Fibroblast of lung (primary cell): ENCODE measurements around the gene TUBD1. TPM values are rescaled to one million over a fixed set of nuclear protein-coding genes. Genes with fewer than 3 reads are reported as not detected.
A peak's percentile ranks its signal among the peaks of the same experiment; 100 is the strongest.
"Not testable (repeated sequence)": the region's sequence is repeated elsewhere in the genome, so short reads cannot be mapped to it uniquely, and the experiment has no call there.

Source experiments
- DNase-seq, 2 donors: peaks; one replicate each; pipeline versions ENCODE4 v3.0.0 to v3.0.0-alpha.2; 2010; ENCODE audit warnings: low read depth in 2 of 2
- H2AFZ ChIP-seq: 2 replicates; pipeline ENCODE4 v1.5.1; 2012; ENCODE audit warnings: low read length, control low read depth, inconsistent platforms
- H3K27ac ChIP-seq: 2 replicates; pipeline ENCODE4 v1.5.1; 2011; ENCODE audit warnings: low read length, control low read depth; ENCODE audit not compliant: insufficient read depth
- H3K27me3 ChIP-seq: 2 replicates; pipeline ENCODE4 v1.5.1; 2011; ENCODE audit warnings: mild to moderate bottlenecking, low read length; ENCODE audit not compliant: control insufficient read depth, insufficient read depth
- H3K36me3 ChIP-seq: 2 replicates; pipeline ENCODE4 v1.5.1; 2011; ENCODE audit warnings: low read length; ENCODE audit not compliant: control insufficient read depth, insufficient read depth
- H3K4me1 ChIP-seq: 2 replicates; pipeline ENCODE4 v1.5.1; 2011; ENCODE audit warnings: low read length; ENCODE audit not compliant: control insufficient read depth, insufficient read depth; ENCODE audit errors: extremely low read depth
- H3K4me2 ChIP-seq: 2 replicates; pipeline ENCODE4 v1.5.1; 2011; ENCODE audit warnings: low read length, control low read depth; ENCODE audit not compliant: insufficient read depth; ENCODE audit errors: extremely low read depth
- H3K4me3 ChIP-seq, 4 experiments: fragments of 200-600 bp in 1 of 4; sonication (generic) in 1 of 4; replicated peaks in 1 of 4; 2 replicates each; pipeline ENCODE4 v1.5.1; 2011 to 2016; ENCODE audit warnings: low read length in 4 of 4, low read depth in 3 of 4, mild to moderate bottlenecking in 3 of 4, control low read depth in 2 of 4, inconsistent platforms in 1 of 4, mixed read lengths in 1 of 4; ENCODE audit not compliant: insufficient read depth in 1 of 4; ENCODE audit errors: control extremely low read depth in 1 of 4
- H3K79me2 ChIP-seq: 2 replicates; pipeline ENCODE4 v1.5.1; 2012; ENCODE audit warnings: mild to moderate bottlenecking, low read length, inconsistent platforms; ENCODE audit not compliant: control insufficient read depth, insufficient read depth
- H3K9ac ChIP-seq: 2 replicates; pipeline ENCODE4 v1.5.1; 2011; ENCODE audit warnings: mild to moderate bottlenecking, low read length, control low read depth; ENCODE audit not compliant: insufficient read depth
- H3K9me3 ChIP-seq: 2 replicates; pipeline ENCODE4 v1.5.1; 2012; ENCODE audit warnings: low read depth, low read length; ENCODE audit not compliant: control insufficient read depth, insufficient read depth
- H4K20me1 ChIP-seq: 2 replicates; pipeline ENCODE4 v1.5.1; 2011; ENCODE audit warnings: low read length; ENCODE audit not compliant: control insufficient read depth, insufficient read depth; ENCODE audit errors: extremely low read depth
- EZH2 ChIP-seq: IDR thresholded peaks from 2 replicates; pipeline ENCODE4 v1.5.1; 2012; ENCODE audit warnings: low read length, control low read depth, mild to moderate bottlenecking; ENCODE audit errors: missing control alignments
- polyA plus RNA-seq, 2 donors: library from polyadenylated mRNA; depleted of rRNA in 1 of 2; stranded (reverse) in 1 of 2; unstranded in 1 of 2; fragments of >200 nt; gene quantifications; 2 replicates each; pipeline ENCODE4 v1.2.1, GENCODE V29; 2011 to 2012; ENCODE audit warnings: missing spikeins in 1 of 2
- total RNA-seq: library from RNA; depleted of rRNA; stranded (reverse); fragments of >200 nt; gene quantifications from 2 replicates; pipeline ENCODE4 v1.2.1, GENCODE V29; 2014
- TF ChIP-seq, protein P1 (sequence below), 2 donors: IDR thresholded peaks in 1 of 2; conservative IDR thresholded peaks in 1 of 2; 1 replicate in 1 of 2; 2 replicates in 1 of 2; pipeline ENCODE4 v1.5.1; 2011 to 2012; ENCODE audit warnings: low read length in 2 of 2, control low read depth in 1 of 2, inconsistent platforms in 1 of 2, low read depth in 1 of 2, mild to moderate bottlenecking in 1 of 2

The TUBD1 gene
- total and polyA plus RNA-seq, 2 donors (not counting 1 experiment from before 2014, with no cell fraction given), result 3.6 to 5.6 TPM

DNA sequence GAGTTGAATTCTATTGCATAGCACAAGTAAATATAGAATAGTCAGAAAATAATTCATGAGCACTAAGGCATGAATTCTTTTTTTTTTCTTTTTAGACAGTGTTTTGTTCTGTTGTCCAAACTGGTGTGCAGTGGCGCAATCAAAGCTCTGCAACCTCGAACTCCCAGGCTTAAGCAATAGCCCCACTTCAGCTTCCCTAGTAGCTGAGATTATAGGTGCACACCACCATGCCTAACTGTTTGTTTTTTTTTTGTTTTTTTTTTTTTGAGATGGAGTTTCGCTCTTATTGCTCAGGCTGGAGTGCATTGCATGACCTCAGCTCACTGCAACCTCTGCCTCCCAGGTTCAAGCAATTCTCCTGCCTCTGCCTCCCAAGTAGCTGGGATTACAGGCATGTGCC lies 16.6 kb downstream of the TUBD1 start:
- Histone ChIP-seq H3K9ac (no peak overlapping the region), H2AFZ (no peak overlapping the region), H3K4me1 (no peaks in the 10 kb centered on the region), H3K27me3 (no peaks in the 10 kb centered on the region), H3K36me3 (no peaks in the 10 kb centered on the region), H3K27ac (no peak overlapping the region), H3K4me2 (no peak overlapping the region), H3K4me3 (no peak overlapping the region), H4K20me1 (no peaks in the 10 kb centered on the region), H3K9me3 (no peaks in the 10 kb centered on the region), H3K79me2 (no peaks in the 10 kb centered on the region)
- no peak for DNase-seq
- TF ChIP-seq, protein P1, sequence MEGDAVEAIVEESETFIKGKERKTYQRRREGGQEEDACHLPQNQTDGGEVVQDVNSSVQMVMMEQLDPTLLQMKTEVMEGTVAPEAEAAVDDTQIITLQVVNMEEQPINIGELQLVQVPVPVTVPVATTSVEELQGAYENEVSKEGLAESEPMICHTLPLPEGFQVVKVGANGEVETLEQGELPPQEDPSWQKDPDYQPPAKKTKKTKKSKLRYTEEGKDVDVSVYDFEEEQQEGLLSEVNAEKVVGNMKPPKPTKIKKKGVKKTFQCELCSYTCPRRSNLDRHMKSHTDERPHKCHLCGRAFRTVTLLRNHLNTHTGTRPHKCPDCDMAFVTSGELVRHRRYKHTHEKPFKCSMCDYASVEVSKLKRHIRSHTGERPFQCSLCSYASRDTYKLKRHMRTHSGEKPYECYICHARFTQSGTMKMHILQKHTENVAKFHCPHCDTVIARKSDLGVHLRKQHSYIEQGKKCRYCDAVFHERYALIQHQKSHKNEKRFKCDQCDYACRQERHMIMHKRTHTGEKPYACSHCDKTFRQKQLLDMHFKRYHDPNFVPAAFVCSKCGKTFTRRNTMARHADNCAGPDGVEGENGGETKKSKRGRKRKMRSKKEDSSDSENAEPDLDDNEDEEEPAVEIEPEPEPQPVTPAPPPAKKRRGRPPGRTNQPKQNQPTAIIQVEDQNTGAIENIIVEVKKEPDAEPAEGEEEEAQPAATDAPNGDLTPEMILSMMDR (conservative IDR thresholded peaks at IDR 0.05 in 1 of 2, IDR thresholded peaks at IDR 0.05 in 1 of 2; ENCODE audit: low read depth in 1 of 2, low read length in 2 of 2), result no peak
- no peak for TF ChIP-seq EZH2

DNA sequence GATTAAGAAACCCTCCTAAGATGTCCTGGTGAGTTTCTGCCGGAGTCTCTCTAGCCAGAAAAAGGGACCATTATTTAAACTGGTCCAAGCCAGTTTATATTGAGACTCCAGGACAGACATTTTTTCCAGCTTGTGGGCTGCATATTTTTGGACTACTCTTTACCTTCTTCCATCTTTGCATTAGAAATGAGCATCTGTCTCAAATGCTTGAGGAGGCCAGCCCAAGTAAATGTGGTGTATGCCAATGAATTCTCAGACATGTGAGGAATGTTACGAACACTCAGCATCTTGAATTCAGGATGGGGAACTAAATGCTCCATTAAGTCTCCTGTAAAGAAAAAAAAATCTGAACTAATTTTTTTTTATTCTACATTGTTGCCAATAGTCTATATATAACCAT lies 18.4 kb downstream of the TUBD1 start:
- peak in 1 of 2 donors; percentile 52 for DNase-seq
- H2AFZ ChIP-seq, result no peak overlapping the region

DNA sequence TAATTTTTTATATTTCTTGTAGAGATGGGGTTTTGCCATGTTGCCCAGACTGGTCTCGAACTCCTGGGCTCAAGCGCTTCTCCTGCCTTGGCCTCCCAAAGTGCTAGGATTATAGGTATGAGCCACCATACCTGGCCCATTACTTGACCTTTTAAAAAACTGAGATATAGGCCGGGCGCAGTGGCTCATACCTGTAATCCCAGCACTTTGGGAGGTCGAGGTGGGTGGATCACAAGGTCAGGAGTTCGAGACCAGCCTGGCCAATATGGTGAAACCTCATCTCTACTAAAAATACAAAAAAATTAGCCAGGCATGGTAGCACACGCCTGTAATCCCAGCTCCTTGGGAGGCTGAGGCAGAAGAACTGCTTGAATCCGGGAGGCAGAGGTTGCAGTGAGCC lies 19.3 kb downstream of the TUBD1 start:
- not testable (repeated sequence) for H2AFZ ChIP-seq, H3K36me3 ChIP-seq, H3K9ac ChIP-seq, H3K4me1 ChIP-seq, H3K4me2 ChIP-seq, H3K79me2 ChIP-seq, DNase-seq, H3K27me3 ChIP-seq, H3K27ac ChIP-seq, H4K20me1 ChIP-seq, H3K9me3 ChIP-seq, H3K4me3 ChIP-seq

More for the DNA sequence above, 18.4 kb downstream of the TUBD1 start:
- Histone ChIP-seq H3K4me3 (no peak overlapping the region), H3K4me1 (no peaks in the 10 kb centered on the region), H3K79me2 (no peaks in the 10 kb centered on the region), H4K20me1 (no peaks in the 10 kb centered on the region), H3K27ac (no peak overlapping the region), H3K36me3 (no peaks in the 10 kb centered on the region), H3K9me3 (no peaks in the 10 kb centered on the region), H3K9ac (no peak overlapping the region), H3K27me3 (no peaks in the 10 kb centered on the region), H3K4me2 (no peak overlapping the region)
- no peak for TF ChIP-seq EZH2
- TF ChIP-seq, protein P1 (conservative IDR thresholded peaks at IDR 0.05 in 1 of 2, IDR thresholded peaks at IDR 0.05 in 1 of 2; ENCODE audit: low read depth in 1 of 2, low read length in 2 of 2), result no peak
